ENCODE results near the gene CACNB2. TPM values are rescaled to one million over a fixed set of nuclear protein-coding genes. Genes with fewer than 3 reads are reported as not detected.

Gene CACNB2
- total RNA-seq, 2 donors from 2014 or later, result 5.5 to 17.4 TPM

DNA sequence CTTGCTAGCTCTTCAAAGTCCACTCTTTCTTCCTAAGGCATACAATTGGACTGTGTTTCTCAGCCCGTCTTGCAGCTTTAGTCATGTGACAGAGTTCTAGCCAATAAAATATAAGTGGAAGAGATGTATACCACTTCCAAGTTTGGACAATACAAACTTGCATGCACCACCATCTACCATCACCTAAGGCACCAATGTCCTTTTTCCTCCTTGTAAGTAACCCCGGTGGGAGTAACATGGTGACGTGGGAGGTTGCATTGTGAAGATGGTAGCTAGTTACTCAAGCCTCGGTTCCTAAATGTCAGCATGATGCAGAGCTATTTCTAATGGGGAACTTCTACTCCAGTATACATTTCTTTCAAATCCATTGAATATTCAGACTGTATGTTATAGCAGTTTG lies 5.3 kb upstream of the CACNB2 start:
- Histone ChIP-seq H3K9me3 (no peaks in the 10 kb centered on the region), H3K36me3 (no peaks in the 10 kb centered on the region), H3K27ac (no peak overlapping the region), H3K27me3 (replicated peaks; ENCODE audit: insufficient read depth) (no peaks in the 10 kb centered on the region), H3K4me3 (no peak overlapping the region), H3K4me1 (replicated peaks) (no peaks in the 10 kb centered on the region)
- DNase-seq (ENCODE audit: low spot score), result no peak
- WGBS, result 87% methylated on average over 4 of the region's 4 CpGs
- intact Hi-C loops (cut with DNase I), result no loop called here
- TF ChIP-seq, protein P1, sequence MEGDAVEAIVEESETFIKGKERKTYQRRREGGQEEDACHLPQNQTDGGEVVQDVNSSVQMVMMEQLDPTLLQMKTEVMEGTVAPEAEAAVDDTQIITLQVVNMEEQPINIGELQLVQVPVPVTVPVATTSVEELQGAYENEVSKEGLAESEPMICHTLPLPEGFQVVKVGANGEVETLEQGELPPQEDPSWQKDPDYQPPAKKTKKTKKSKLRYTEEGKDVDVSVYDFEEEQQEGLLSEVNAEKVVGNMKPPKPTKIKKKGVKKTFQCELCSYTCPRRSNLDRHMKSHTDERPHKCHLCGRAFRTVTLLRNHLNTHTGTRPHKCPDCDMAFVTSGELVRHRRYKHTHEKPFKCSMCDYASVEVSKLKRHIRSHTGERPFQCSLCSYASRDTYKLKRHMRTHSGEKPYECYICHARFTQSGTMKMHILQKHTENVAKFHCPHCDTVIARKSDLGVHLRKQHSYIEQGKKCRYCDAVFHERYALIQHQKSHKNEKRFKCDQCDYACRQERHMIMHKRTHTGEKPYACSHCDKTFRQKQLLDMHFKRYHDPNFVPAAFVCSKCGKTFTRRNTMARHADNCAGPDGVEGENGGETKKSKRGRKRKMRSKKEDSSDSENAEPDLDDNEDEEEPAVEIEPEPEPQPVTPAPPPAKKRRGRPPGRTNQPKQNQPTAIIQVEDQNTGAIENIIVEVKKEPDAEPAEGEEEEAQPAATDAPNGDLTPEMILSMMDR (IDR thresholded peaks at IDR 0.05), result no peak
- TF ChIP-seq POLR2A (IDR thresholded peaks at IDR 0.05), result no peak
- TF ChIP-seq POLR2AphosphoS5 (IDR thresholded peaks at IDR 0.05), result no peak

DNA sequence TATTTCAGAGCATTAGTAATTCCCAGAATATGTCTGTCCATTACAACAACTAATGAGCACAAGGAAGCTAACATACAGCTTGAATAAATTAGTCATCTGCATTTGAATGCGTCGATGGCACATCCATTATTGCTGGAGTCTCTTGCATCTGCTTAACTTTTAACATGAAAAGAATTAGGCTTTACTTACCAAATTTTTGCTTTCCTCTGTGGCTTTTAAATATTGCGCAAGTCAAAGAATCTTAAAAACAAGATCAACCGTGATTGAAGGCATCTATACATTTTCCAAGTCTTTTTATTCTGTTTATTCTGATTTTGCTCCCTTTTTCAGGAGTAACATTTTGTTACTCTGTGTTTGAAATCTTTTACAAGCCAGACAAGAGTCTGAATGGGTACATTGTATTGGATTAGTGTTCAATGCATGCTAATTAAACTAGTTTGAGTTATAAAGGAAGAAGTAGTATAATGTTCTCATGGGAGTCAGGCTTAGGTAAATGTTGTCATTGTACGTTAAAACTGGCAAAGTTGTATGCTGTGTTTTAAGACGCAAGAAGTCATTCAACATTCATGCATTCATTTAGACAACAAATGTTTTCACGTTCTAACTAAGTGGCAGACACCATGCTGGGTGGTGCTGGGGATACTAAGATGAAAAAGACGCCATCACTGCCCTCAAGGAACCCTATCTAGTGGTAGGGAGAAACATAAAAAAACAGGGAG lies 4.0 kb upstream of the CACNB2 start:
- no peak overlapping the region for H3K4me3 ChIP-seq
- H3K9me3 ChIP-seq, result no peaks in the 10 kb centered on the region
- DNase-seq (ENCODE audit: low spot score), result no peak
- intact Hi-C loops (cut with DNase I), result no loop called here
- H3K27me3 ChIP-seq (replicated peaks; ENCODE audit: insufficient read depth), result no peaks in the 10 kb centered on the region
- H3K27ac ChIP-seq, result no peak overlapping the region
- H3K4me1 ChIP-seq (replicated peaks), result no peaks in the 10 kb centered on the region
- TF ChIP-seq, protein P1 (IDR thresholded peaks at IDR 0.05), result no peak
- TF ChIP-seq POLR2AphosphoS5 (IDR thresholded peaks at IDR 0.05) (no peak), POLR2A (IDR thresholded peaks at IDR 0.05) (no peak)
- WGBS, result 52% methylated on average over 8 of the region's 8 CpGs
- no peaks in the 10 kb centered on the region for H3K36me3 ChIP-seq

DNA sequence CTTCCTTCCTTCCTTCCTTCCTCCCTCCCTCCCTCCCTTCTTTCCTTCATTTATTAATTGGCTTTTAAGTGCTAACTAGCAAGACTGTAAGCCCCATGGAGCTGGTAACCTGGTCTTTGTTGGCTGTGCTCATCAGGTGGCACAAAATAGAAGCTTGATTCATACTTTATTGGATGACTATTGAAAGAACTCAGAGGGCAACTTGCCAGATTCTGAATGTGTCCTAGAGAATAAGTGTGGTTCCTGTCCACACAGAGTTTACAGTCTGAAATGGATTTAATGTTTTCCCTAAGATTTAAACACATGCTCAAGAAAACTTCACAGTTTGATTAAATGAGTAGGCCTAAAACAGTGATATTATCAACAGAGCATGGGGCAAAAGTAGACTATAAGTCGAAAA lies 3.1 kb upstream of the CACNB2 start:
- no peaks in the 10 kb centered on the region for H3K4me1 ChIP-seq (replicated peaks)
- H3K4me3 ChIP-seq, result no peak overlapping the region
- intact Hi-C loops (cut with DNase I), result no loop called here
- no peaks in the 10 kb centered on the region for H3K27me3 ChIP-seq (replicated peaks; ENCODE audit: insufficient read depth)
- no peak for DNase-seq (ENCODE audit: low spot score)
- no peaks in the 10 kb centered on the region for H3K36me3 ChIP-seq
- TF ChIP-seq, protein P1 (IDR thresholded peaks at IDR 0.05), result no peak
- TF ChIP-seq POLR2AphosphoS5 (IDR thresholded peaks at IDR 0.05) (no peak), POLR2A (IDR thresholded peaks at IDR 0.05) (no peak)
- H3K9me3 ChIP-seq, result no peaks in the 10 kb centered on the region
- WGBS, result 100% methylated on average over 1 of the region's 1 CpG
- no peak overlapping the region for H3K27ac ChIP-seq

DNA sequence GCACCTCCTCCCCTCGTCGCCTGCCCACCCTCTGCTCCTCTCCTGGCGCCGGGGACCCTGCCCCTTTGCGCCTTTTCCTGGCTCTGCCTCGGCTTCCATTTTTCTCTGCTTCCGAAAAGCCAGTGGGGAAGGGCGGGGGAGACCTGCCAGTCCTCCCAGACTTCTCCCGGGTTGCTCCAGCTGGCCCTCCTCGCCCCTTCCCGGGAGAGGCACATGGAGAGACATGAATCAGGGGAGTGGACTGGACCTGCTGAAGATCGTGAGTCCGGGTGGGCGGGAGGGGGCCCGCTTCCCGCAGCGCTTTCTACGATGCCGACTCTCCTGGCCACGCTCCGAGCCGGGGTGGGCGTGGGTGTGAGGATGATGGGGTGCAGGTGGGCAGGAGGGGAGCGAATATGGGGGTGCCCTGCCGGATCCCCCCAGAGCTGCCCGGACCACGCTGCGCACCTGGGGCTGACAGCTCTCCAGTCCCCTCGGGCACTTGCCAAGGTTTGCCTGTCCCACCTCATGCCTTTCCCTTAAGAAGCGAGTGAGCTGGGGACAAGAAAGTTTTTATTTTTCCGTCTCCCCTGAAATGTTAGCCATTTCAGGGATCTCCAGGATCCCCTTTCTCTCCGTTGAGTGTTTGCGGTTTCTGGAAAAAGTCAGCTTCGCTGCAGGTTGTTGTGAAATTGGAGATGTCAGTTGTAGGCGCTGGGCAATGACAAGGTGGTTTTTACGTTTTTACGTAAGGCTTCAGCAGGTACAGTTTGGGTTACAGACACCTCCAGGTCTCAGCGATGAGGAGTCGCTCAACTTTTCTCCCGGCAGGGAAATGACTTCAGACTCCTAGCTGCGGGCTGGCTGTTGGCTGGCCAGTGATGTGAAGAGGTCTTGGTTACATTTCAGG lies 977 bp downstream of the CACNB2 start:
- H3K4me3 ChIP-seq, result peak overlapping the region; percentile 57 to 59
- intact Hi-C loops (cut with DNase I), result loop anchor here (5.0 kb wide), 3 partner anchors 41 to 229 kb away; no protein-coding TSS in a partner anchor
- H3K27me3 ChIP-seq (replicated peaks; ENCODE audit: insufficient read depth), result no peaks in the 10 kb centered on the region
- no peaks in the 10 kb centered on the region for H3K9me3 ChIP-seq
- H3K27ac ChIP-seq, result peak overlapping the region; percentile 82 to 88
- WGBS, result 2% methylated on average over 41 of the region's 41 CpGs
- H3K36me3 ChIP-seq, result no peaks in the 10 kb centered on the region
- DNase-seq (ENCODE audit: low spot score), result no peak
- H3K4me1 ChIP-seq (replicated peaks), result no peaks in the 10 kb centered on the region
- TF ChIP-seq POLR2A (IDR thresholded peaks at IDR 0.05), result no peak
- no peak for TF ChIP-seq POLR2AphosphoS5 (IDR thresholded peaks at IDR 0.05)
- TF ChIP-seq, protein P1 (IDR thresholded peaks at IDR 0.05), result no peak

All from prostate gland (tissue), 2 donors.